T1000 (cell line): Measurements from ENCODE around the gene TTC4.

Experiments used
- DNase-seq: peaks from one replicate; lab custom pipeline; 2025; ENCODE audit warnings: mixed read lengths; lab: John Stamatoyannopoulos, UW

Gene TTC4

GRCh38 chr1:54784066-54784465 lies 68.4 kb downstream of the TTC4 start:
- DNase-seq = no peak

- DNase-seq = no peak
Measured at GRCh38 chr1:54786778-54787177, 71.1 kb downstream of the TTC4 start.

- no peak for DNase-seq
Measured at GRCh38 chr1:54787604-54788003, 71.9 kb downstream of the TTC4 start.

- no peak for DNase-seq
Measured at GRCh38 chr1:54788459-54788858, 72.8 kb downstream of the TTC4 start.

- DNase-seq = no peak
Measured at GRCh38 chr1:54791880-54792522, 76.3 kb downstream of the TTC4 start.
